NCI-H128 (cell line): ENCODE measurements around the gene MUC21.
"Not testable (repeated sequence)": the region's sequence is repeated elsewhere in the genome, so short reads cannot be mapped to it uniquely, and the experiment has no call there.

ENCODE experiments used
- DNase-seq: peaks from one replicate; lab custom pipeline; 2025; ENCODE audit not compliant: unreplicated experiment; lab: John Stamatoyannopoulos, UW

The MUC21 gene

DNA sequence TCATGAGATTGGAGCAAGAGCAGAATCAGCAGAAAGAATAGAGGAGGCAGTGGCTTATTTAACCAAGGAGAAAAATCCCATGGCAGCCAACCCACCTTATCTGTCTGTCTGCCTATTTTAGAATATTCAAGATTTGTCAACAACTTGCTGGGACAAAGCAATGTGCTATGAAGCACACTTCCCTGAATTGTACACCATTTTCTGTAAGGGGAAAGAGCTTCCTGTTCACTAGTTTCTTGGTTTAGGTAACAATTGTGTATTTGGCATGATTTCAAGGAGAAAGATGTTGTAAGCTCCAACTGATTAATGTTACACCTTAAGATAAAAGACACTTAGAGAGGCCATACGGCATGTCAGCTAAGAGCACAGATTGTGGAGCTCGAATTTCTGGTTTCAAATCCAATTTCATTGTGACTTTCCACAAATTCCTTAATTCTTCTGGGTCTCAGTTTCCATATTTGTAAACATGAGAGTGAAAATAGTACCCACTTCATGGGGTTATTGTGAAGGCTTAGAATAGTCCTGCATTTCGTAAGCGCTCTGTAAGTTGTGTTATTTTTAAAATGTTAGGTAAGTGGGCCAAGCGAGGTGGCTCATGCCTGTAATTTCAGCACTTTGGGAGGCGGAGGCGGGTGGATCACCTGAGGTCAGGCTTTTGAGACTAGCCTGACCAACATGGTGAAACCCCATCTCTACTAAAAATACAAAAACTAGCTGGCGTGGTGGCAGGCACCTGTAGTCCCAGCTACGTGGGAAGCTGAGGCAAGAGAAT is 21.9 kb downstream of the MUC21 start:
- DNase-seq = no peak

DNA sequence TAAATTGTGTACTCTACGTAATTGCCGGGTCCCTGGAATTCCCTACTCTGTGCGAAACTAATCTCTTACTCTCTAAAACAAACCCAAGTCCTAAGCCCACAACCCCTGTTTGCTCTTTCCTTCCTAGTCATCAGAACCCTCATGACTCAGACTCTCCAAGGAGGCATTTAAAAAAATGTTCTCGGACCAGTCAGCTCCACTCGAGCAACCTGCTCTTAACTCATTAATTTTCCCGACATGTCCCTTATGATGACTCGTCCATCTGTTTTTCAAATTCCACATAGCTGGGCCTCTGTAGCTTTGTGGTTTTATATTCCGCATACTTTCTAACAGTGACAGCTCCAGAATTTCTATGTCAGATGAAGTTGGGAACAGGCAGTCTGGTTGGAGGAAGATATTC is 24.2 kb downstream of the MUC21 start:
- DNase-seq = no peak

DNA sequence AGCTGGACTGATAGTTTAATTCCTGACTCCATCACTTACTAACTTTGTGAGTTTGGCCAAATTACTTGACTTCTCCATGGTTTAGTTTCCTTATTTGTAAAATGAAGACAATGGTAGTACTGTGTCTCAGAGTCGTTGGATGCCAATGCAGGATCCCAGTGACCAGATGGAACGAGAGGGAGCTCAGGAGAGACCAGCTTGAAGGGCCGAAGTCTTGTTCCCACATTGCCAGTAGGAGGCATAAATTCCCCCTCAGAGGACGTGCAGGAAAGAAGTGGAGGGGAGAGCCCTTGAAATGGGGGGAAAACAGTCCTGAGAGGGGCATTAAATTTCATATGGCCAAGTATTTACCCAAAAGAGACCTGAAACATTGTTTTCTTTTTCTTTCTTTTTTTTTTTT is 24.6 kb downstream of the MUC21 start:
- DNase-seq = no peak

DNA sequence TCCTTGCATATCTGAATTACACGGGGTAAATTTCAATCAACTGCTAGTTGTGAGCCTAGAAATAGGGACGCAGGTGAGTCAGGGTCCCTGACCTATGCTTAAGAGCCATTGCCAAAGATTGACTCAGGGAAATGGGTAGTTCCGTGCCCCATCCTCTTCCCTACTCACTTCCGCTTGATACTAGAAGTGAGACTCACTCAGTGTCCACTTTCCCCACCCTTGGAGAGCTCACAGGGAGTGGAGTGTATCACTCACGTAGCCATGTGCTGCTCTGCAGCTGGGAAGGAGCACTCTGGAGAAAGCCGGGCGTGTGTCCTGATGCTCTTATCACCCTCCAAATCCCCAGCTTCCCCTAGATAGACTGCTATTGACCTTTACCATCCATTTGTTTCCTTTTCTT is 26.2 kb downstream of the MUC21 start:
- DNase-seq = no peak

DNA sequence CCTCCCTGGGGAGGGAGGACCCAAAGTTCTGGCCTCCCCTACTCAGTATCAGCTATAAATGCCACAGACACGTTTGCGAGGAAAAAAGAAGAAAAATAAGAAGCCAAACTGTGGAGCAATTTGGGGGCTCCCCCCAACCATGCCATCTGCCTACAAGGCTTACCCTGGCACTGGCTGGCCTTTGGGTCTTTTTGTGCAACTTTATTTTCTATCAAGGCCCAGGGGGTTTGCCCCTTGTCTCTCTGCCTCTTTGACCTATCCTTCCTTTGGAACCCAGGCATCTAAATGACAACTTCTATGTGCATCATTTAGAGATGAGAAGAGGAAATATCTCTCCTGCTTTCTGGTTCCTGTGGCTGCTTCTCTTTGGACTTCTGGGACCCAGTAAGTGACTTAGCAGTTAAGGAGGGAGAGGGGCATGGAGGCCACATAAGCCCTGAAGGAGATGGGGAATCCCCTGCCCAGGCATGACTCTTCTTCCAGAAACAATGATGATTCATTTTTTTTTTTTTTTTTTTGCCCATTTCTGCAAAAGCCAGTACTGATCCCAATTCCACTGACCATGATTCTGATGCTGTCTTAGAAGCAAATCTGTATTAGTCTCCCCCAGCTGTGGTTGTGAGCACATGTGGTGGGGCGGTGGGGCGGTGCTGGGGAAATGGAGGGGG is 27.0 kb downstream of the MUC21 start, which contains the start of gene MUC22:
Gene MUC22 (plus strand): TSS at position 82 of the 668 bp plus-strand sequence. CDS start 233 bp downstream, at position 315.
- no peak for DNase-seq

DNA sequence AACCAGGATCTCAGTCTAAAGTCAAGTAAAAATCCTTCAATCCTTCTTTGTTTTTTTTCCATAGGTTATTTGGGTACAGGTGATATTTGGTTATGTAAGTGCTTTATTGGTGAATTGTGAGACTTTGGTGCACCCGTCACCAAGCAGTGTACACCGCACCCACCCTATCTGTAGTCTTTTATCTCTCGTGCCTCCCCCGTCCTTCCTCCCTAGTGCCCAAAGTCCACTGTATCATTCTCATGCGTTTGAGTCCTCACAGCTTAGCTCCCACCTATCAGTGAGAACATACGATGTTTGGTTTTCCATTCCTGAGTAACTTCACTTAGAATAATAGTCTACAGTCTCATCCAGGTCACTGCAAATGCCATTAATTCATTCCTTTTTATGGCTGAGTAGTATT is 27.6 kb downstream of the MUC21 start:
- no peak for DNase-seq

DNA sequence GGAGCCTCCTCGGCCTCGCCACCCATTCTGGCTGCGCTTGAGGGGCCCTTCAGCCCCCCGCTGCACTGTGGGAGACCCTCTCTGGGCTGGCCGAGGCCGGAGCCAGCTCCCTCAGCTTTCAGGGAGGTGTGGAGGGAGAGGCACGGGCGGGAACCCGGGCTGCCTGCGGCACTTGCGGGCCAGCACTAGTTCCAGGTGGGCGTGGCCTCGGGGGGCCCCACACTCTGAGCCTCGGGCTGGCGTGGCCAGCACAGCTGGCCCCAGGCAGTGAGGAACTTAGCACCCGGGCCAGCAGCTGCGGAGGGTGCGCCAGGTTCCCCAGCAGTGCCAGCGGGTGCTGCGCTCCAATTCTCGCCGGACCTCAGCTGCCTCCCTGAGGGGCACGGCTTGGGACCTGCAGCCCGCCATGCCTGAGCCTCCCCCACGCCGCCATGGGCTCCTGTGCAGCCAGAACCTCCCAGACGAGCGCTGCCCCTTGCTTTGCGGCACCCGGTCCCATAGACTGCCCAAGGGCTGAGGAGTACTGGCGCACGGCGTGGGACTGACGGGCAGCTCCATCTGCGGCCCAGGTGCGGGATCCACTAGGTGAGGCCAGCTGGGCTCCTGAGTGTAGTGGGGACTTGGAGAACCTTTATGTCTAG is 33.3 kb downstream of the MUC21 start:
- no peak for DNase-seq

DNA sequence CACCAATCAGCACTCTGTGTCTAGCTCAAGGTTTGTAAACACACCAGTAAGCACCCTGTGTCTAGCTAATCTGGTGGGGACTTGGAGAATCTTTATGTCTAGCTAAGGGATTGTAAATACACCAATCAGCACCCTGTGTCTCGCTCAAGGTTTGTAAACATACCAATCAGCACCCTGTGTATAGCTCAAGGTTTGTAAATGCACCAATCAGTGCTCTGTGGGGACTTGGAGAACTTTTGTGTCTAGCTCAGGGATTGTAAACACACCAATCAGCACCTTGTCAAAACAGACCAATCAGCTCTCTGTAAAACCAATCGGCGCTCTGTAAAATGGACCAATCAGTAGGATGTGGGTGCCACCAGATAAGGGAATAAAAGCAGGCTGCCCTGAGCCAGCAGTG is 33.9 kb downstream of the MUC21 start:
- not testable (repeated sequence) for DNase-seq

DNA sequence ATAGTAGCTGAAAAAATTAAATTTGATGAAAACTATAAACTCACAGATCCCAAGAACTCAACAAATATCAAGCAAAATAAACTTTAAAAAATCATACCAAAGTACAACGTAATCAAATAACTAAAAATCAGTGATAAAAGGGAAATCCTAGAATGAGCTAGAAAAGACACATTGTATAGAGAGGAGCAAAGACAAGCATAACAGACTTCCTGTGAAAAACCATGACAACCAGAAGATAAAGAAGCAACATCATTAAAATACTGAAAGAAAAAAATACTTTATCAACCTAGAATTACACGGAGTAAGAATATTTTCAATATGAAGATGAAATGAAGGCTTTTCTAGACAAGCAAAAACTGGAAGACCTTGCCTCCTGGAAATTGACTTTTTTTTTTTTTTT is 36.5 kb downstream of the MUC21 start:
- DNase-seq = no peak

DNA sequence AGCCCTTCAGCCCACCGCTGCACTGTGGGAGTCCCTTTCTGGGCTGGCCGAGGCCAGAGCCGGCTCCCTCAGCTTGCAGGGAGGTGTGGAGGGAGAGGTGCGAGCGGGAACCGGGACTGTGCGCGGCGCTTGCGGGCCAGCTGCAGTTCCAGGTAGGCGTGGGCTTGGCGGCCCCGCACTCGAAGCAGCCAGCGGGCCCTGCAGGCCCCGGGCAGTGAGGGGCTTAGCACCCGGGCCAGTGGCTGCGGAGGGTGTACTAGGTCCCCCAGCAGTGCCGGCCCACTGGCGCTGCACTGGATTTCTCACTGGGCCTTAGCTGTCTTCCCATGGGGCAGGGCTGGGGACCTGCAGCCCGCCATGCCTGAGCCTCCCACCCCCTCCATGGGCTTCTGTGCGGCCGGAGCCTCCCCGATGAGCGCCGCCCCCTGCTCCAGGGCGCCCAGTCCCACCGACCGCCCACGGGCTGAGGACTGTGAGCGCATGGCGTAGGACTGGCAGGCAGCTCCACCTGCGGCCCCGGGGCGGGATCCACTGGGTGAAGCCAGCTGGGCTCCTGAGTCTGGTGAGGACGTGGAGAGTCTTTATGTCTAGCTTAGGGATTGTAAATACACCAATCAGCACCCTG is 37.2 kb downstream of the MUC21 start:
- DNase-seq = not testable (repeated sequence)

DNA sequence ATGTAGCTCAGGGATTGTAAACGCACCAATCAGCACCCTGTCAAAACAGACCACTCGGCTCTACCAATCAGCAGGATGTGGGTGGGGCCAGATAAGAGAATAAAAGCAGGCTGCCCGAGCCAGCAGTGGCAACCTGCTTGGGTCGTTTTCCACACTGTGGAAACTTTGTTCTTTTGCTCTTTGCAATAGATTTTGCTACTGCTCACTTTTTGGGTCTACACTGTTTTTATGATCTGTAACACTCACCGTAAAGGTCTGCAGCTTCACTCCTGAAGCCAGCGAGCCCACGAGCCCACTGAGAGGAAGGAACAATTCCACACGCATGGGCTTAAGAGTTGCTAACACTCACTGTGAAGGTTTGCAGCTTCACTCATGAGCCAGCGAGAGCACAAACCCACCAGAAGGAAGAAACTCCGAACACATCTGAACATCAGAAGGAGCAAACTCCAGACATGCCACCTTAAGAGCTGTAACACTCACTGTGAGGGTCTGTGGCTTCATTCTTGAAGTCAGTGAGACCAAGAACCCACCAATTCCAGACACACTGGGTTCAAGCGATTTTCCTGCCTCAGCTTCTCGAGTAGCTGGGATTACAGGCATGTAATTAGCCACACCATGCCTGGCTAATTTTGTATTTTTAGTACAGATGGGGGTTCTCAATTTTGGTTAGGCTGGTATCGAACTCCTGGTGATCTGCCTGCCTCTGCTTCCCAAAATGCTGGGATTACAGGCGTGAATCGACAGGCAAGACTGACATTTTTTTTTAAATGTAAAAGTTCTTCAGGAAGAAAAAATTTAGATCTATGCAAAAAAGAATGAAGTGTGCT is 38.4 kb downstream of the MUC21 start:
- DNase-seq = not testable (repeated sequence)

DNA sequence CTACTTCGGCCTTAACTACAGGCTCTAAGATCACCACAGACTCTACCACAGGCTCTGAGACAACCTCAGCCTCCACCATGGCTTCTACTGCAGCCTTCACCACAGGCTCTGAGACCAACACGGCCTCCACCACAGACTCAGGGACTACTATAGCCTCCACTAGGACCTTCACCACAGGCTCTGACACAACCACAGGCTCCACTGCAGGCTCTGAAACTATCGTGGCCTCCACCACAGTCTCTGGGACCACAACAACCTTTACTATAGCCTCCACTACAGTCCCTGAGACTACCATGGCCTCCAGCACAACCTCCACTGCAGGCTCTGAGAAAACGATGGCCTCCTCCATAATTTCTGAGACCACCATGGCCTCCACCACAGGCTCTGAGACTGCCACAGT is 42.1 kb downstream of the MUC21 start:
- DNase-seq = no peak

DNA sequence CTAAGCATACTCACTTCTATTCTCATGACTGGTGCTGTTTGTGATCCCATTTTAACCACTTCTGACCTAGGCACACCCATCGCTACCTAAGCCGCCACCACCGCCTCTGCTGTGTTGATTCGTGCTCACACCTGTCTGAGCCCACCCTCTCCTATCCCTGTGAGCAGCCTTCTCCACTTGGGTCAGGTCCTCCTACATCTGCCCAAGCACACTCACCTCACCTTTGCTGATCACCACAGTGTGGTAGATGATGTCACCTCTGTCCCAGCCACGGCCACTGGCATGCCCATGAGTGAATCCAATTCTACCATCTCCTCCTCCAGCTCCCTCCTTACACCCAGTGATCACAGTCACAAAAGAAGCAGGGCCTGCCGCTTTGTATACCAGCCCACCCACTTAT is 47.6 kb downstream of the MUC21 start:
- DNase-seq = no peak

DNA sequence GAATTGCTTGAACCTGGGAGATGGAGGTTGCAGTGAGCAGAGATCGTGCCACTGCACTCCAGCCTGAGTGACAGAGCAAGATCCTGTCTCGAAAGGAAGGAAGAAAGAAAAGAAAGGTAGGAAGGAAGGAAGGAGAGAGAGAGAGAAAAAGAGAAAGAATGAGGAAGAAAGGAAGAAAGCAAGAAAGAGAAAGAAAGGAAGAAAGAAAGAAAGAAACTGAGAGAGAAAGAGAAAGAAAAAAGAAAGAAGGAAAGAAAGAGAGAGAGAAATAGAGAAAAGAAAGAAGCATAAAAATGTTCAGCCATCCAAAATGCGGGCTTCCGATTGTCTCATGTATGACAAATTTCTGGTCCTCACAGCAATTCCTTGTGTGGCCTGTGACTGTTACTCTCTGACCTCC is 49.6 kb downstream of the MUC21 start:
- no peak for DNase-seq

DNA sequence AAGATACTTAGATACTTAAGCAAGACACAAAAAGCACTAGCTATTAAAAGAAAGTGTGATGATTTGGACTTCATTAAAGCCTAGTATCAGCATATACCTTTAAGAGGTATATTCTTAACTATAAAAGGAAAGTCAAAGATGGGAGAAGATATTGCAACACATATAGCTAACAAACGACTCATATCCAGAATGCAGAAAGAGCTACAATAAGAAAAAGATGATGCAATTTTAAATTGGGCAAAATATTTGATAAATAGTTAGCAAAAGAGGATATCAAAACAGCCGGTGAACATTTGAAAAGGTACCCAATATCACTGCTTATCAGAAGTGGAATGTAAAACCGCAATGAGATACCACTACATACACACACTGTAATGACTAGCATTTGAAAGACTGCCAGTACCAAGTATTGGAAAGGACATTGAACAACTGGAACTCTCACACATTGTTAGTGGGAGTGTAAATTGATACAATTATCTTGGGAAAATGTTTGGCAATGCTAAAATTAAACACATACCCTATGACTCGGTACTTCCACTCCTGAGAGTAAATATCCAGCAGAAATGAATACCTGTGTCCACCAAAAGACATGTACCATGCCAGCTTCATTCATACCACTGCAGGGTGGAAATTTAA is 52.5 kb downstream of the MUC21 start:
- no peak for DNase-seq

DNA sequence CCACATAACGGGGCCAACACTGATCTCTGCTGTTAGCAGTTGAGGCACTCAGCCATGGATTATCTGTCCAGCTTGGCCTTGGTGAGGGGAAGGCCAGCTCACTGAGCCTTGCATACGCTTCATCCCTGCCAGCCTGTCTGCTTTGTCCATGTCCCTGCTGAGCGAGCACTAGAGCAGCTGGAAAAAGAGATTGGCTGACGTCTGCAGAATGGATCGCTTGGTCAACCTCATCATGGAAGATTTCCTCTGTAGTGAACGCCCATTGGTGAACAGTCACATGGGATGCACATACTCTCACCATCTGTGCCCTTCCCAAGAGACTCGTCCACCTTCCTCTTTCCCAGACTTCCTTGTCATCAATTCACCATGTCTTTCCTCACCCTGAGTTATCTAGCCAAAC is 53.7 kb downstream of the MUC21 start:
- no peak for DNase-seq

DNA sequence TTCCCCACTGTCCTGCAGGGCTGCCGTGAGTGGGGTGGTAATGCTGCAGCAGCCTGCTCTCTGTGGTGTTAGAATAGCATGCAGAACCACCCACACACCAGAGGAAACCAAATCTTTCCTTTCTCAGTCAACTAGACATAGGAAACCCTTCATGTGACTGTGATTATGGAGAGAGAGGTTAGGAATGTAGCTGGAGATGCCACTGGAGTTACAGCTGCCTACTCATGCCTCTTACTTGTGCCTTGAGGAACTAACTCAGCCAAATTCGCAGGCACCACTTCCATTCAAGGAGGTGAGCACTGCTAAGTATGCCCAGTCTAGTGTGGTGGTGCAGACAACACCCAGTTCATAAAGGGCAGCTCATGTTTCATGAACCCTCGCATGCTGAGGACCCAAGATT is 54.2 kb downstream of the MUC21 start:
- no peak for DNase-seq

DNA sequence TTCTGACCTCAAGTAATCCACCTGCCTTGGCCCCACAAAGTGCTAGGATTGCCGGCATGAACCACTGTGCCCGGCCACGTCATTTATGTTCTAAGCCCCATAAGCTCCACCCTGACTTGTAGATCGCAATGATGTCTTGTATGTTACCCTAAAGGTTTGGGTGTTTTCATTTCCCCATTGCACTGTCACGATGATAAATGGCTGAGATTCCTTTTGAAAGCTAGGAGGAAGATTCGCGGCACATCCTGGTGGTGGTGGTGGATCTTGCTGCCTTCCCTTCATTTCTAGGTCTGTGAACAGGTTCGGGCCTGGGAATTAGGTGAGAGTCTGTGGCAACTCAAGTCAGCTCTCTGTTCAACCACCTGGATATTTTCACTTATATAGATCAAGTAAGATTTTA is 55.0 kb downstream of the MUC21 start:
- DNase-seq = no peak
